Breast epithelium (tissue), 4 donors: Measurements from ENCODE around the gene DHX58. TPM values are rescaled to one million over a fixed set of nuclear protein-coding genes. Genes with fewer than 3 reads are reported as not detected.

Experiments used
- DNase-seq, 2 donors: peaks; one replicate each; pipeline ENCODE4 v3.0.0-alpha.2; 2019; ENCODE audit warnings: low spot score in 2 of 2
- H3K27ac ChIP-seq, 2 donors: fragments of 200-600 bp; sonication (generic) in 1 of 2; one replicate each; pipeline ENCODE4 v1.5.1; 2016 to 2019; ENCODE audit warnings: mild to moderate bottlenecking in 1 of 2
- H3K27me3 ChIP-seq, 2 donors: fragments of 200-600 bp; sonication (generic) in 1 of 2; one replicate each; pipeline versions ENCODE4 v1.5.1 to v1.6.0; 2017 to 2019; ENCODE audit warnings: control low read depth in 1 of 2, mild to moderate bottlenecking in 1 of 2
- H3K36me3 ChIP-seq: fragments of 200-600 bp; one replicate; pipeline ENCODE4 v1.5.1; 2019
- H3K4me1 ChIP-seq, 2 donors: fragments of 200-600 bp; sonication (generic); one replicate each; pipeline ENCODE4 v1.5.1; 2016 to 2019; ENCODE audit warnings: control low read depth in 1 of 2
- H3K4me3 ChIP-seq, 3 donors: fragments of 200-600 bp; sonication (generic); 1 replicate in 2 of 3; 2 replicates in 1 of 3; pipeline ENCODE4 v1.5.1; 2016 to 2019; ENCODE audit warnings: mild to moderate bottlenecking in 3 of 3, moderate library complexity in 2 of 3
- H3K9me3 ChIP-seq, 2 donors: fragments of 200-600 bp; sonication (generic) in 1 of 2; one replicate each; pipeline ENCODE4 v1.5.1; 2016 to 2019; ENCODE audit warnings: control low read depth in 1 of 2
- CTCF ChIP-seq, 3 donors: fragments of 450-650 bp; IDR thresholded peaks; one replicate each; pipeline ENCODE4 v1.5.1; 2016 to 2017; ENCODE audit warnings: antibody characterized with exemption in 3 of 3, mild to moderate bottlenecking in 3 of 3, moderate library complexity in 3 of 3
- POLR2A ChIP-seq: fragments of 450-650 bp; IDR thresholded peaks from one replicate; pipeline ENCODE4 v1.6.1; 2016; ENCODE audit warnings: antibody characterized with exemption, mild to moderate bottlenecking, moderate library complexity
- POLR2AphosphoS5 ChIP-seq, 3 donors: sonication (generic); formaldehyde crosslinking; IDR thresholded peaks; one replicate each; pipeline ENCODE4 v1.6.1; 2017; ENCODE audit warnings: antibody characterized with exemption in 3 of 3
- intact Hi-C: fragments of 100-400 bp; cut with DNase I; formaldehyde crosslinking; loops from one replicate; pipeline ENCODE4 v1.15.1; 2023; ENCODE audit warnings: low total_unique reads
- total RNA-seq, 3 donors: library from RNA; depleted of rRNA; stranded (reverse); fragments of >200 nt; gene quantifications; one replicate each; pipeline ENCODE4 v1.1.0, GENCODE V29; 2016

DHX58 gene
- total RNA-seq, 3 donors from 2014 or later: 13.1 to 22.8 (median 13.4) TPM

DNA sequence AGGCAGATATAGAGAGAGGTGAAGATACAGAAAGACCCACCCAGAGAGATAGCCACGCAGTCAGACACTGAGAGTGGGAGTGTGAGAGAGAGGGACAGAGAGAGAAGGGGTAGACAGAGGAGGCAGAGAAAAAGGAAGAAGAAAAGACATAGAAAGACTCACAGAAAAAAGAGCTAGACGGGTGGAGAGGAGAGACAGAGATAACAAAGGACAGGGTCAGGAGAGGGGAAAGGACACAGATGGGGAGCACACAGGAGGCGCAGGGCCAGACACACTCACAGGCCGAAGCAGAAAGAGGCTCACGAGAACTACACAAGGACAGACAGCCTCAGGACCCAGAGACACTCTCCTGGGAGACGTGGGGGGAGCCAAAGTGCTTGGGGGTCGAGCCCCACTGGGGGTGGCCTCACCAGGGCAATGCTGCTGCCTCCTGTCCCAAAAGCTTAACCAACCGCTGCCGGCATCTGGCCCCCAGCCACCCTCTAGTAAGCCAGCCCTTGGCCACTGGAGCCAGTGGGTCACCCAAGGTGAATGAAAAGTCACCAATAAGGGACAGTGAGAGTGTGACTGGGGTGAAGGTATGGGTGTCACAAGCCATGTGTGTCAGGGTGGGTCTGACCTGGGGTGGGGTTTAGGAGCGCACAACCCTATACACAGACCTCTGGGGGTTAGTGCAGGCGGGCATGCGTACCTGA is 18.0 kb downstream of the DHX58 start:
- no peaks in the 10 kb centered on the region for H3K9me3 ChIP-seq
- DNase-seq: no peak
- H3K36me3 ChIP-seq: no peaks in the 10 kb centered on the region
- TF ChIP-seq POLR2AphosphoS5 (IDR thresholded peaks at IDR 0.05) (no peak), POLR2A (no peak), CTCF (IDR thresholded peaks at IDR 0.05) (no peak)
- intact Hi-C loops: no loop called here
- H3K4me3 ChIP-seq: no peak overlapping the region
- H3K4me1 ChIP-seq: no peaks in the 10 kb centered on the region
- no peak overlapping the region for H3K27ac ChIP-seq
- H3K27me3 ChIP-seq: peaks cover 0 to 22% of the 10 kb centered on the region in 2 donors

- no peaks in the 10 kb centered on the region for H3K4me1 ChIP-seq
- intact Hi-C loops: no loop called here
- H3K27ac ChIP-seq: no peak overlapping the region
- H3K9me3 ChIP-seq: no peaks in the 10 kb centered on the region
- peaks cover 0 to 23% of the 10 kb centered on the region in 2 donors for H3K27me3 ChIP-seq
- no peak for TF ChIP-seq POLR2AphosphoS5 (IDR thresholded peaks at IDR 0.05)
- TF ChIP-seq POLR2A: no peak
- TF ChIP-seq CTCF (IDR thresholded peaks at IDR 0.05): no peak
- no peaks in the 10 kb centered on the region for H3K36me3 ChIP-seq
- no peak for DNase-seq
- H3K4me3 ChIP-seq: no peak overlapping the region
Measured at GRCh38 chr17:42092939-42093338, 19.6 kb downstream of the DHX58 start.

- H3K27me3 ChIP-seq: peaks cover 0 to 9% of the 10 kb centered on the region in 2 donors
- no peak for TF ChIP-seq CTCF (IDR thresholded peaks at IDR 0.05)
- no peak for TF ChIP-seq POLR2A
- TF ChIP-seq POLR2AphosphoS5 (IDR thresholded peaks at IDR 0.05): no peak
- no peak for DNase-seq
Measured at GRCh38 chr17:42090964-42091790, 21.3 kb downstream of the DHX58 start.

GRCh38 chr17:42088736-42089135 is 23.8 kb downstream of the DHX58 start:
- Histone ChIP-seq H3K36me3 (no peaks in the 10 kb centered on the region), H3K27me3 (peaks cover 0 to 3% of the 10 kb centered on the region in 2 donors), H3K27ac (no peak overlapping the region), H3K4me3 (no peak overlapping the region), H3K4me1 (no peaks in the 10 kb centered on the region), H3K9me3 (no peaks in the 10 kb centered on the region)
- no peak for DNase-seq
- intact Hi-C loops: no loop called here
- TF ChIP-seq POLR2A: no peak
- TF ChIP-seq CTCF (IDR thresholded peaks at IDR 0.05): no peak
- no peak for TF ChIP-seq POLR2AphosphoS5 (IDR thresholded peaks at IDR 0.05)

More at GRCh38 chr17:42090964-42091790, 21.3 kb downstream of the DHX58 start:
- H3K9me3 ChIP-seq: no peaks in the 10 kb centered on the region
- intact Hi-C loops: no loop called here
- no peak overlapping the region for H3K27ac ChIP-seq
- no peak overlapping the region for H3K4me3 ChIP-seq
- H3K4me1 ChIP-seq: no peaks in the 10 kb centered on the region
- H3K36me3 ChIP-seq: no peaks in the 10 kb centered on the region
